HG03521 (cell line): ENCODE measurements around the gene PRKD1.

ENCODE experiments used
- ATAC-seq: cut with Tn5 transposase; IDR thresholded peaks from one replicate; pipeline ENCODE4 v1.9.1; 2021; ENCODE audit warnings: mild to moderate bottlenecking, moderate library complexity; ENCODE audit not compliant: unreplicated experiment

Gene PRKD1

GRCh38 chr14:29687071-29687765, 240.4 kb downstream of the PRKD1 start:
- no peak for ATAC-seq

- ATAC-seq: no peak
Measured at GRCh38 chr14:29684926-29685325, 242.7 kb downstream of the PRKD1 start.

GRCh38 chr14:29682789-29683188, 244.9 kb downstream of the PRKD1 start:
- ATAC-seq: no peak

- ATAC-seq: no peak
Measured at GRCh38 chr14:29681316-29681715, 246.3 kb downstream of the PRKD1 start.

GRCh38 chr14:29674566-29675285, 252.9 kb downstream of the PRKD1 start:
- no peak for ATAC-seq

- no peak for ATAC-seq
Measured at GRCh38 chr14:29672831-29673230, 254.8 kb downstream of the PRKD1 start.

DNA sequence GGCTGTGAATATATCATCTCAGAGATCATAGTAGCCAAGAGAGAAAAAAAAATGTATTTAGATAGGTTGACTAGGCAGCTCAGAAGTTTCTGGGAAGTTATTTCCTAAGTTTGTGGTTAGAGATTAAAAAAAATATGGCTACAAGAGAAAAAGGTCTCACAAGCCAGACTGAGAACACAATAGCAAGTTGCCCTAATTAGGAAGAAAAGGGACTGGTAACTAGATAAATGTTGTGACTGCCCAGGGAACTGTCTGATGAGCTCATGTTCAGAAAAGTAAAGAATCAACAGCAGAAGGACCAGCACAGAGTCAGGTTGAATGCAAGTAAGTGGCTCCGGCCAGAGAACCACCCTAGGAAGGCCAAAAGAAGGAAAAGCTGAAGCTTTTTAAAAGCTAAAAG, 256.6 kb downstream of the PRKD1 start:
- no peak for ATAC-seq

- no peak for ATAC-seq
Measured at GRCh38 chr14:29668201-29668600, 259.4 kb downstream of the PRKD1 start.

GRCh38 chr14:29664515-29664914, 263.1 kb downstream of the PRKD1 start:
- no peak for ATAC-seq

DNA sequence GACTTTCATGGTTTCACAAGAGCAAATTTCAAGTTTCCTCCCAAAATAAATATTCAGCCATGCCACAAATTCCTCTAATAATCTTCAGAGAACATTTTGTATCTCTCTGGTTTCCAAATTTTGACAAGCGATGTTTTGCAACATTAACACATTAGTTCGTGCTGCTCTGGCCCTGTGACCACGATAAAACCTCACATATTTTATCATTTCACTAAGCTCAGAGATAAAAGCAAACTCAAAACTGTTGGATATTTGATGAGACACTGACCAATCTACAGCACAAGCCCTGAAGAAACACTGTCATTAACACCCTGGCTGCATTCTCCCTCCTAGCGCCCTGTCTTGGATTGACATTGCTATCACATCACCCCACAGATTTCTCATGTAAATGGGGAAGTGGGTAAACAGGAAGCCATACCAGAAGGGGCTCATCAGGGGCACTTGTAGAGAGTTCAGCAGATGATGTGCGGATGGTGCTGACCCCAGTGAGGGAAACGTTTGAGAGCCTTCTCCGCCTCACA, 264.3 kb downstream of the PRKD1 start:
- ATAC-seq: no peak

DNA sequence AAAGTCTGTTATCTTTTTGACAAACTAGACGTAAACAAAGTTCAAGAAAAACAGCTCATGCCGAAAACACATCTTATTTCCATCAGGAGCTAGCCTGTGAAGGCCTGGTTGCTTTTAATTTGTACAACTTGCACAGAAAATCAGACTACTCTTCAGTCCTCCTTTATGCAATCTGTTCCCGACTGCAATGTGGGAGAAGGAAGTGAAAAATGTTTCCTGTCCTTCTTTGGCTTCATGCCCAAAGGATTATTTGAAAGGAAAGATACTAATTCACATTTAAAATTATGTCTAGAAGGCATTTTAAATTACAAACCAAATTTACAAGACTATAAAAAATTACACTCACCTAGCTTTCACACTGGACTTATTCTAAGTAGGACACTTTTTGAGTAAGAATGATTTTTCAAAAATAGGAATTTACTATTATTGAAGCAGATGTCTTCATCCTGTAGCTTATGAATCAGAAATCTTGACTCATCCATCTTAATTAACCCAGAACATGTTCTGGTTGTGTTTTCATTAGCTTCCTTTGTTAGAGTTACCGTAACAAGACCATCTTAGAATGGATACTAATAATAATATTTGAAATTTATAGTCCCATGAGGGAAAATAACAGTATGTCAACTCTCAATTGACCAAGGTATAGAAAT, 272.6 kb downstream of the PRKD1 start:
- ATAC-seq: no peak

DNA sequence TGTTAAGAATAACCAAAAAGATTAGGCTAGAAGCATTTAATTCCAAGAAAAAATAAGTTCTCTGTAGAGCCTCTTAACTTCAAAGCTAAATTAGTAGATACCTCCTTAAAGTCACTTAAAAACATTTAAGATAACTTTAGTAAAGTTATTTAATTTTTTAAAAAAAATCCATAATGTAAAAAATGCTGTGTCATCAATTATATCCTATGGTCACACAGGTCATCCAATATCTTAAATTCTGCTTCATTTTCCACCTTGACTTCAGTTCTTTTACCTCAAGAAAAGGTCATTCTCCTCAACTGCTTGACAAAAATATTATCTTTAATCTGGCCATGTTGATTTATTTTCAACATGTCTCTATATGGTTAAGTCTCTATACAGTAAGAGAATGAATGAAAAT, 274.3 kb downstream of the PRKD1 start:
- ATAC-seq: no peak

DNA sequence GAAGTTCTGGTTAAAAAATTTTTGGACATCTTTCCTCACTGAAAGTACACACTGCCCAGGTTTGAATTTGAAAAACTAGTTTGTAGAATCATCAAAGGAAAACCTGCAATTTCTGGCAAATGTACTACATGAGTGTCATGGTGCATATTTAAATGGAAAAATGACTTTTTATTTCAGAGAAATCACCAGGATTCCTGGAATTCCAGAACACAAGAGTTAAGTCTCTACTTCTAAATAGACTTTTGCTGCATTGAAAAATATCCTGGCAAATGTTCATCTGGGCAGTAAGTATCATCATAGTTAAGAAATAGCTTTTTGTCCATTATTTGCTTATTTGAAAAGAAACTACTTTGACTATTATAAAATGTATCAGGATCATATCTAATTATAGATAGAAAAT, 275.1 kb downstream of the PRKD1 start:
- ATAC-seq: no peak

- no peak for ATAC-seq
Measured at GRCh38 chr14:29650554-29651269, 276.9 kb downstream of the PRKD1 start.

DNA sequence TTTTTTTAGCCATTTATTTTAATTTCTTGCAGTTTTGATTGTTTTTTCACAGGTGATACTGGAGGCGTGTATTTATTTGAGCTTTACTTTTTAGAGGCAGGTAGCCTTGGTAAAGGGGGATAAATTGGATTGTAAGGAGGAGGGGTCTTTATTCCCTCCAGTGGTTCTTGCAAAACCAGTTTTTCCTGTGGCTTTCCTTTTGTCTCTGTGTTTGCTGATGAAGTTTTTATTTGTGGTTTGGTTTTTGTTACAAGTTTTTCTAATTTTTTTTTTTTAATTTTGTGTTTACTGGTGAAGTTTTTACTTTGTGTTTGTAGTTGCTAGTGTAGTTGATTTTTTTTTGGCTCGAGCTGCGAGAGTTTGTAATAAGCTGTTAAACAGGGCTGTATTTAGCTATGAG, 278.5 kb downstream of the PRKD1 start:
- ATAC-seq: no peak

DNA sequence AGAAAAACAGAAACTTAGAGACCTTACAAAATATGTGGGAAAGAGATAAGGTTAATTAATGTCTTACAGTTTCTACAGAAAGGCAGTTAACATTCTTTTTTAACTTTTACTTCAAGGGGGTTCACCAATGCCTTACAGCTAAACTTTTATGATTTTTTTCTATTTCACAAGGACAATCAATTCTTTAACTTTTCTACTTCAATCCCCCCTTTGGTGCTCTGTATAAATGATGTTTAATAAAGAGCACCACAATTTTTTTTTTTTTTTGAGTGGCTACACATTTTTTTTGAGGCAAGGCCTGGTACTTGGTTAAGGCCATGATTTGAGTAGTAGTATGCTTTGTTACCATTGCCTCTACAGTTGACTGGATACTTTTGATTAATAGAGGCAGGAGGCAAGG, 279.6 kb downstream of the PRKD1 start:
- ATAC-seq: no peak

DNA sequence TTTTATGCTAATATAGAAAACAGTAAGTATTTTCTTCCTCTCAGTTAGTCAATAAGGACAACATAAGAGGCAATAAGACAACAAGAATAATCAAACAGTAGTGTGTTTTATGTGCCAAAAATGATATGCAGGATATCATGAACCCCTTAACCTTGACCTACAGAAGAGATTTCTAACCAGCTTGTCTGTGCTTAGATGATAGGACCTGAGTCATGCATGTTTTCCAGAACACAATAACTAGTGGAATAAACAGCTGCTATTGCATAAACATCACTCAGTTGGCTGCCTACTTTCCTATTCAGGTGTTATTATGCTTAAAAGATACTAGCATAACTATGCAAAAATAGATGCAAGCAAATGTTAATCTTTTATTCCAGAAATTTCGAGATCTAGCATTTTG, 282.5 kb downstream of the PRKD1 start:
- no peak for ATAC-seq

DNA sequence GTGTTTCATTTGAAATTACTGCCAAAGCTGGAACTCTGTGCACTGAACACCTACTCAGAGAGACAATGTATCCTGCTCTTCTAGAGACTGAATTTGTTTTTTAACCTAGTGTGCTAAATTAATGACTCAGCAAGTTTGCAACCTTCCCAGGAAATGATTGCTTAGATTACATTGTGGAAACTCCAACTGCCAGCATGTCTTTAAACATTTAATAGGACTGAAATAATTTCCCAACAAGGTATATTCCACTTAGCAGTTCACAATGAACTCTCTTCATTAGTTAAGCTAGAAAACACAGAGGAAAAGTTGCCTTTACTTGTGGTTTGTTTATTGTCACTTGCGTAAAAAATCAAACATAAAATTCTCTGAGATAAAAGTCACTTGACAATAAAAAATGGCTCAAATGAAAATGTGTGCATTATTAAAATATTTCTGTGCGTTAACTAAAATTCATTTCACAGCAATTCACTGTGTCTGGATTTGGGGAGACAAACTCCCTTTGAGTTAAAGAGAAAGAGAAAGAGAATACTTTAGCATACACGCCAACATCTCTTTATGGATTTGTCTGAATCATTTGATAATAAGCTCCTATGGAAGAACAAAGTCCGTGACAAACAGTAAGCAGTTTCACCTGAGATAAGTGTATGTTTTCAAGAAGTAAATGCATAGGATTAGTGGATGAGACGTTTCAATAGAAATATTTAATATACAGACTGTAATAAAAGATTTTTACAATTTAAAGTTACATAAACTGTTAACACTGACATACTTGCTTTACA, 284.0 kb downstream of the PRKD1 start:
- no peak for ATAC-seq

GRCh38 chr14:29637411-29637810, 290.2 kb downstream of the PRKD1 start:
- ATAC-seq: no peak

GRCh38 chr14:29636870-29637269, 290.8 kb downstream of the PRKD1 start:
- no peak for ATAC-seq
